GM18909 (cell line): Measurements from ENCODE around the gene SELENOO.
A peak's percentile ranks its signal among the peaks of the same experiment; 100 is the strongest.

Experiments
- ATAC-seq: cut with Tn5 transposase; IDR thresholded peaks from one replicate; pipeline ENCODE4 v1.9.1; 2021; ENCODE audit warnings: mild to moderate bottlenecking; ENCODE audit not compliant: unreplicated experiment, poor library complexity

Gene SELENOO

GRCh38 chr22:50226063-50226874 is 25.5 kb downstream of the SELENOO start:
- no peak for ATAC-seq

- ATAC-seq: no peak
These were observed 26.0 kb downstream of the SELENOO start for GRCh38 chr22:50226875-50227165.

GRCh38 chr22:50227579-50228215 is 26.9 kb downstream of the SELENOO start:
- no peak for ATAC-seq

GRCh38 chr22:50228366-50228765 is 27.6 kb downstream of the SELENOO start:
- ATAC-seq: no peak

- no peak for ATAC-seq
These were observed 28.6 kb downstream of the SELENOO start for GRCh38 chr22:50229370-50229769.

- no peak for ATAC-seq
These were observed 31.8 kb downstream of the SELENOO start for GRCh38 chr22:50232481-50233151.

- ATAC-seq: no peak
These were observed 32.4 kb downstream of the SELENOO start for GRCh38 chr22:50233223-50233622.

GRCh38 chr22:50236731-50237409 is 36.1 kb downstream of the SELENOO start:
- ATAC-seq: no peak

GRCh38 chr22:50238755-50239154 is 37.9 kb downstream of the SELENOO start:
- ATAC-seq: no peak

GRCh38 chr22:50242406-50242949 is 41.7 kb downstream of the SELENOO start:
- ATAC-seq: no peak

GRCh38 chr22:50243685-50244419 is 43.0 kb downstream of the SELENOO start:
- no peak for ATAC-seq

- ATAC-seq: peak; percentile 75
These were observed 43.8 kb downstream of the SELENOO start, which contains the start of gene TUBGCP6 for GRCh38 chr22:50244420-50245213. Gene TUBGCP6 (minus strand): TSS chr22:50245023. CDS start chr22:50244459, 564 bp downstream.

- no peak for ATAC-seq
These were observed 44.6 kb downstream of the SELENOO start for GRCh38 chr22:50245214-50246072.

GRCh38 chr22:50246242-50247175 is 45.7 kb downstream of the SELENOO start:
- no peak for ATAC-seq

- ATAC-seq: no peak
These were observed 46.9 kb downstream of the SELENOO start for GRCh38 chr22:50247748-50248147.

- ATAC-seq: no peak
These were observed 47.6 kb downstream of the SELENOO start for GRCh38 chr22:50248196-50249081.
